ENCODE data around the gene INTS6L.
"Not testable (repeated sequence)": the region's sequence is repeated elsewhere in the genome, so short reads cannot be mapped to it uniquely, and the experiment has no call there.

The INTS6L gene

GRCh38 chrX:135528756-135529155 lies 8.3 kb downstream of the INTS6L start:
- no peak for DNase-seq

- no peak for DNase-seq
Measured at GRCh38 chrX:135530097-135530496, 9.6 kb downstream of the INTS6L start.

GRCh38 chrX:135531813-135532212 lies 11.4 kb downstream of the INTS6L start:
- no peak for DNase-seq

- DNase-seq: no peak
Measured at GRCh38 chrX:135535077-135535940, 14.8 kb downstream of the INTS6L start.

- no peak for DNase-seq
Measured at GRCh38 chrX:135536877-135537276, 16.4 kb downstream of the INTS6L start.

GRCh38 chrX:135541351-135541750 lies 20.9 kb downstream of the INTS6L start:
- no peak for DNase-seq

- no peak for DNase-seq
Measured at GRCh38 chrX:135543172-135543571, 22.7 kb downstream of the INTS6L start.

GRCh38 chrX:135543924-135544323 lies 23.5 kb downstream of the INTS6L start:
- DNase-seq: peak; percentile 7

- no peak for DNase-seq
Measured at GRCh38 chrX:135544338-135544948, 24.0 kb downstream of the INTS6L start.

- DNase-seq: no peak
Measured at GRCh38 chrX:135547767-135548166, 27.3 kb downstream of the INTS6L start.

GRCh38 chrX:135549519-135549918 lies 29.1 kb downstream of the INTS6L start:
- no peak for DNase-seq

- no peak for DNase-seq
Measured at GRCh38 chrX:135556055-135556454, 35.6 kb downstream of the INTS6L start.

GRCh38 chrX:135557344-135557743 lies 36.9 kb downstream of the INTS6L start:
- DNase-seq: no peak

GRCh38 chrX:135572436-135572835 lies 52.0 kb downstream of the INTS6L start:
- DNase-seq: no peak

GRCh38 chrX:135581496-135581895 lies 61.0 kb downstream of the INTS6L start:
- no peak for DNase-seq

- DNase-seq: no peak
Measured at GRCh38 chrX:135585153-135585552, 64.7 kb downstream of the INTS6L start.

- DNase-seq: no peak
Measured at GRCh38 chrX:135591871-135592270, 71.4 kb downstream of the INTS6L start.

GRCh38 chrX:135594049-135594448 lies 73.6 kb downstream of the INTS6L start:
- not testable (repeated sequence) for DNase-seq

GRCh38 chrX:135594453-135594852 lies 74.0 kb downstream of the INTS6L start:
- not testable (repeated sequence) for DNase-seq

GRCh38 chrX:135595543-135595942 lies 75.1 kb downstream of the INTS6L start:
- no peak for DNase-seq

GRCh38 chrX:135596495-135596894 lies 76.0 kb downstream of the INTS6L start:
- DNase-seq: peak; percentile 45

- DNase-seq: no peak
Measured at GRCh38 chrX:135605906-135606305, 85.4 kb downstream of the INTS6L start.

- not testable (repeated sequence) for DNase-seq
Measured at GRCh38 chrX:135624408-135625204, 104.1 kb downstream of the INTS6L start.

GRCh38 chrX:135625995-135626394 lies 105.5 kb downstream of the INTS6L start:
- no peak for DNase-seq

Measured in stimulated activated CD4-positive, alpha-beta T cell treated with anti-CD3 and anti-CD28 coated beads, Interleukin-4, amount 100 ng/mL, for 1 hour (primary cell).